ENCODE results near the gene SPAG5.
A peak's percentile ranks its signal among the peaks of the same experiment; 100 is the strongest.

SPAG5 gene

GRCh38 chr17:28563475-28563874, 35.4 kb downstream of the SPAG5 start:
- H3K9me3 ChIP-seq (ENCODE audit: control insufficient read depth in 5 of 5, low read length in 5 of 5), result no peaks in the 10 kb centered on the region
- no peaks in the 10 kb centered on the region for H3K27me3 ChIP-seq (ENCODE audit: control insufficient read depth in 5 of 5, insufficient read depth in 4 of 5, low read length in 5 of 5)
- H3K27ac ChIP-seq (ENCODE audit: low read depth, low read length), result peak overlapping the region; percentile 40
- peaks cover 0 to 28% (median 20%) of the 10 kb centered on the region in 5 donors for H3K4me1 ChIP-seq (ENCODE audit: control insufficient read depth in 5 of 5, insufficient read depth in 5 of 5, low read length in 5 of 5)
- H3K36me3 ChIP-seq (ENCODE audit: control insufficient read depth in 5 of 5, insufficient read depth in 5 of 5, low read length in 5 of 5), result peaks cover 2 to 47% (median 27%) of the 10 kb centered on the region in 5 donors
- no peak overlapping the region for H3K4me3 ChIP-seq (ENCODE audit: low read depth in 1 of 5, low read length in 5 of 5)
- H3K9ac ChIP-seq (ENCODE audit: low read length in 5 of 5), result no peak overlapping the region

- Histone ChIP-seq H3K4me3 (ENCODE audit: low read depth in 1 of 5, low read length in 5 of 5) (no peak overlapping the region), H3K9me3 (ENCODE audit: control insufficient read depth in 5 of 5, low read length in 5 of 5) (no peaks in the 10 kb centered on the region), H3K9ac (ENCODE audit: low read length in 5 of 5) (no peak overlapping the region), H3K27me3 (ENCODE audit: control insufficient read depth in 5 of 5, insufficient read depth in 4 of 5, low read length in 5 of 5) (no peaks in the 10 kb centered on the region), H3K4me1 (ENCODE audit: control insufficient read depth in 5 of 5, insufficient read depth in 5 of 5, low read length in 5 of 5) (peaks cover 7 to 23% (median 22%) of the 10 kb centered on the region in 5 donors), H3K27ac (ENCODE audit: low read depth, low read length) (no peak overlapping the region), H3K36me3 (ENCODE audit: control insufficient read depth in 5 of 5, insufficient read depth in 5 of 5, low read length in 5 of 5) (peaks cover 9 to 65% (median 60%) of the 10 kb centered on the region in 5 donors)
Measured at GRCh38 chr17:28555022-28555421, 43.8 kb downstream of the SPAG5 start.

- no peak overlapping the region for H3K27ac ChIP-seq (ENCODE audit: low read depth, low read length)
- H3K9ac ChIP-seq (ENCODE audit: low read length in 5 of 5), result no peak overlapping the region
- H3K4me3 ChIP-seq (ENCODE audit: low read depth in 1 of 5, low read length in 5 of 5), result no peak overlapping the region
- no peaks in the 10 kb centered on the region for H3K9me3 ChIP-seq (ENCODE audit: control insufficient read depth in 5 of 5, low read length in 5 of 5)
- H3K4me1 ChIP-seq (ENCODE audit: control insufficient read depth in 5 of 5, insufficient read depth in 5 of 5, low read length in 5 of 5), result peaks cover 7 to 28% (median 26%) of the 10 kb centered on the region in 5 donors
- no peaks in the 10 kb centered on the region for H3K27me3 ChIP-seq (ENCODE audit: control insufficient read depth in 5 of 5, insufficient read depth in 4 of 5, low read length in 5 of 5)
- H3K36me3 ChIP-seq (ENCODE audit: control insufficient read depth in 5 of 5, insufficient read depth in 5 of 5, low read length in 5 of 5), result peaks cover 9 to 61% (median 55%) of the 10 kb centered on the region in 5 donors
Measured at GRCh38 chr17:28554565-28554964, 44.3 kb downstream of the SPAG5 start.

- H3K4me3 ChIP-seq (ENCODE audit: low read depth in 1 of 5, low read length in 5 of 5), result peak overlapping the region; percentile 49 to 73 (median 73)
- H3K4me1 ChIP-seq (ENCODE audit: control insufficient read depth in 5 of 5, insufficient read depth in 5 of 5, low read length in 5 of 5), result peaks cover 7 to 34% (median 31%) of the 10 kb centered on the region in 5 donors
- H3K27me3 ChIP-seq (ENCODE audit: control insufficient read depth in 5 of 5, insufficient read depth in 4 of 5, low read length in 5 of 5), result no peaks in the 10 kb centered on the region
- peaks cover 6 to 48% (median 48%) of the 10 kb centered on the region in 5 donors for H3K36me3 ChIP-seq (ENCODE audit: control insufficient read depth in 5 of 5, insufficient read depth in 5 of 5, low read length in 5 of 5)
- H3K9ac ChIP-seq (ENCODE audit: low read length in 5 of 5), result no peak overlapping the region
- no peaks in the 10 kb centered on the region for H3K9me3 ChIP-seq (ENCODE audit: control insufficient read depth in 5 of 5, low read length in 5 of 5)
- no peak overlapping the region for H3K27ac ChIP-seq (ENCODE audit: low read depth, low read length)
Measured at GRCh38 chr17:28553000-28553505, 45.8 kb downstream of the SPAG5 start.

- Histone ChIP-seq H3K36me3 (ENCODE audit: control insufficient read depth in 5 of 5, insufficient read depth in 5 of 5, low read length in 5 of 5) (peaks cover 3 to 44% (median 42%) of the 10 kb centered on the region in 5 donors), H3K27ac (ENCODE audit: low read depth, low read length) (peak within 1 kb of the TSS; percentile 10)
Measured at GRCh38 chr17:28552176-28552999, 46.4 kb downstream of the SPAG5 start, which contains the start of gene UNC119. TSS of gene UNC119 (minus strand) at chr17:28552624. CDS start at chr17:28552557, 67 bp downstream.

GRCh38 chr17:28551421-28552175, 47.2 kb downstream of the SPAG5 start:
- H3K4me1 ChIP-seq (ENCODE audit: control insufficient read depth in 5 of 5, insufficient read depth in 5 of 5, low read length in 5 of 5), result peaks cover 7 to 35% (median 31%) of the 10 kb centered on the region in 5 donors
- peak overlapping the region; percentile 67 to 78 (median 73) for H3K4me3 ChIP-seq (ENCODE audit: low read depth in 1 of 5, low read length in 5 of 5)
- peak overlapping the region; percentile 35 to 68 (median 52) for H3K9ac ChIP-seq (ENCODE audit: low read length in 5 of 5)
- H3K27ac ChIP-seq (ENCODE audit: low read depth, low read length), result peak overlapping the region; percentile 10
- H3K27me3 ChIP-seq (ENCODE audit: control insufficient read depth in 5 of 5, insufficient read depth in 4 of 5, low read length in 5 of 5), result no peaks in the 10 kb centered on the region
- peaks cover 0 to 44% (median 41%) of the 10 kb centered on the region in 5 donors for H3K36me3 ChIP-seq (ENCODE audit: control insufficient read depth in 5 of 5, insufficient read depth in 5 of 5, low read length in 5 of 5)
- H3K9me3 ChIP-seq (ENCODE audit: control insufficient read depth in 5 of 5, low read length in 5 of 5), result no peaks in the 10 kb centered on the region

More at GRCh38 chr17:28552176-28552999, 46.4 kb downstream of the SPAG5 start, which contains the start of gene UNC119:
- Histone ChIP-seq H3K9me3 (ENCODE audit: control insufficient read depth in 5 of 5, low read length in 5 of 5) (no peaks in the 10 kb centered on the region), H3K4me3 (ENCODE audit: low read depth in 1 of 5, low read length in 5 of 5) (peak within 1 kb of the TSS; percentile 67 to 78 (median 73)), H3K4me1 (ENCODE audit: control insufficient read depth in 5 of 5, insufficient read depth in 5 of 5, low read length in 5 of 5) (peaks cover 7 to 35% (median 31%) of the 10 kb centered on the region in 5 donors), H3K27me3 (ENCODE audit: control insufficient read depth in 5 of 5, insufficient read depth in 4 of 5, low read length in 5 of 5) (no peaks in the 10 kb centered on the region), H3K9ac (ENCODE audit: low read length in 5 of 5) (peak within 1 kb of the TSS; percentile 56 to 73 (median 67))

- H3K4me1 ChIP-seq (ENCODE audit: control insufficient read depth in 5 of 5, insufficient read depth in 5 of 5, low read length in 5 of 5), result peaks cover 7 to 35% (median 32%) of the 10 kb centered on the region in 5 donors
- H3K9ac ChIP-seq (ENCODE audit: low read length in 5 of 5), result no peak overlapping the region
- H3K27me3 ChIP-seq (ENCODE audit: control insufficient read depth in 5 of 5, insufficient read depth in 4 of 5, low read length in 5 of 5), result no peaks in the 10 kb centered on the region
- H3K4me3 ChIP-seq (ENCODE audit: low read depth in 1 of 5, low read length in 5 of 5), result no peak overlapping the region
- no peaks in the 10 kb centered on the region for H3K9me3 ChIP-seq (ENCODE audit: control insufficient read depth in 5 of 5, low read length in 5 of 5)
- H3K36me3 ChIP-seq (ENCODE audit: control insufficient read depth in 5 of 5, insufficient read depth in 5 of 5, low read length in 5 of 5), result peaks cover 0 to 43% (median 37%) of the 10 kb centered on the region in 5 donors
- H3K27ac ChIP-seq (ENCODE audit: low read depth, low read length), result no peak overlapping the region
Measured at GRCh38 chr17:28550858-28551257, 48.0 kb downstream of the SPAG5 start.

GRCh38 chr17:28549236-28550132, 49.3 kb downstream of the SPAG5 start:
- Histone ChIP-seq H3K4me3 (ENCODE audit: low read depth in 1 of 5, low read length in 5 of 5) (no peak overlapping the region), H3K9me3 (ENCODE audit: control insufficient read depth in 5 of 5, low read length in 5 of 5) (no peaks in the 10 kb centered on the region), H3K4me1 (ENCODE audit: control insufficient read depth in 5 of 5, insufficient read depth in 5 of 5, low read length in 5 of 5) (peaks cover 7 to 35% (median 32%) of the 10 kb centered on the region in 5 donors), H3K27ac (ENCODE audit: low read depth, low read length) (no peak overlapping the region), H3K36me3 (ENCODE audit: control insufficient read depth in 5 of 5, insufficient read depth in 5 of 5, low read length in 5 of 5) (peaks cover 0 to 30% (median 24%) of the 10 kb centered on the region in 5 donors), H3K9ac (ENCODE audit: low read length in 5 of 5) (peak overlapping the region in 1 of 5 donors; percentile 50), H3K27me3 (ENCODE audit: control insufficient read depth in 5 of 5, insufficient read depth in 4 of 5, low read length in 5 of 5) (no peaks in the 10 kb centered on the region)
